ENCODE data around the gene CCDC138.

CCDC138 gene

DNA sequence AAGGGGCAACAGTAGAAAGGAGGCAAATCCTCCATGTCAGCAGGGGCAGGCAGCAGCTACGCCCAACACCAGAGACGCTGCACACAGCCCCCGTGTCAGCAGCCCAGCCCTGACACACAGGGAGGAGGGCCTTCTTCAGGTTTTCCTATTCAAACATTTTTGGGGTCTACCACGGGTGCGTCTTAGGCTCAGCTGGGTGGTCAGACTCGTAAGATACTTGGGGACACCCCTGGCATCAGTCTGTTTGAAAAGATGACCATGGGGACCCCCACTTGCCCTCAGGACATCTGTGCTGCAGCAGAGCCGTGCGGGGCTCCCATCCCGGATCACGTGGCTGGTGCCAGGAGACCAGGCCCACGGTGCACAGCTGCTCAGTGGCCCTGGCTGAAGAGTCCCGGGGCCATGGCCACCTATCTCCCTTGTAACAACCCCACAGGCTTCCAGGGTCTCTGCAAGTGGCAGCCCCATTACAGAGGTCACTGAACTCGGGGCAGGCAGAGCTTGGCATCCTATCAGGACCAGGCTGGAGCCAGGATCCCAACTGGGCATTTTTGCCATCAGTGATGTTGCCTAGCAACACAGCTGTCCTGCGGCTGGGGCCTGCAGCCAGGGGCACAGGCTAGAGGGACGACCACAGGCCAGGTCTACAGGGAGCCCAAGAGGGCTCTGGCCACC lies 120.0 kb downstream of the CCDC138 start:
- Histone ChIP-seq H3K4me2 (ENCODE audit: low read length) (no peak overlapping the region), H3K4me3 (ENCODE audit: low read depth, low read length) (no peak overlapping the region), H3K9ac (no peak overlapping the region), H3K27ac (no peak overlapping the region), H2AFZ (no peak overlapping the region), H3K27me3 (ENCODE audit: control insufficient read depth, insufficient read depth, low read length) (no peaks in the 10 kb centered on the region), H3K36me3 (ENCODE audit: control insufficient read depth, insufficient read depth, low read length) (no peaks in the 10 kb centered on the region), H3K79me2 (no peaks in the 10 kb centered on the region), H3K4me1 (no peaks in the 10 kb centered on the region), H3K9me3 (ENCODE audit: control insufficient read depth, low read length) (no peaks in the 10 kb centered on the region)
- TF ChIP-seq, protein P1, sequence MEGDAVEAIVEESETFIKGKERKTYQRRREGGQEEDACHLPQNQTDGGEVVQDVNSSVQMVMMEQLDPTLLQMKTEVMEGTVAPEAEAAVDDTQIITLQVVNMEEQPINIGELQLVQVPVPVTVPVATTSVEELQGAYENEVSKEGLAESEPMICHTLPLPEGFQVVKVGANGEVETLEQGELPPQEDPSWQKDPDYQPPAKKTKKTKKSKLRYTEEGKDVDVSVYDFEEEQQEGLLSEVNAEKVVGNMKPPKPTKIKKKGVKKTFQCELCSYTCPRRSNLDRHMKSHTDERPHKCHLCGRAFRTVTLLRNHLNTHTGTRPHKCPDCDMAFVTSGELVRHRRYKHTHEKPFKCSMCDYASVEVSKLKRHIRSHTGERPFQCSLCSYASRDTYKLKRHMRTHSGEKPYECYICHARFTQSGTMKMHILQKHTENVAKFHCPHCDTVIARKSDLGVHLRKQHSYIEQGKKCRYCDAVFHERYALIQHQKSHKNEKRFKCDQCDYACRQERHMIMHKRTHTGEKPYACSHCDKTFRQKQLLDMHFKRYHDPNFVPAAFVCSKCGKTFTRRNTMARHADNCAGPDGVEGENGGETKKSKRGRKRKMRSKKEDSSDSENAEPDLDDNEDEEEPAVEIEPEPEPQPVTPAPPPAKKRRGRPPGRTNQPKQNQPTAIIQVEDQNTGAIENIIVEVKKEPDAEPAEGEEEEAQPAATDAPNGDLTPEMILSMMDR (IDR thresholded peaks at IDR 0.05), result no peak

DNA sequence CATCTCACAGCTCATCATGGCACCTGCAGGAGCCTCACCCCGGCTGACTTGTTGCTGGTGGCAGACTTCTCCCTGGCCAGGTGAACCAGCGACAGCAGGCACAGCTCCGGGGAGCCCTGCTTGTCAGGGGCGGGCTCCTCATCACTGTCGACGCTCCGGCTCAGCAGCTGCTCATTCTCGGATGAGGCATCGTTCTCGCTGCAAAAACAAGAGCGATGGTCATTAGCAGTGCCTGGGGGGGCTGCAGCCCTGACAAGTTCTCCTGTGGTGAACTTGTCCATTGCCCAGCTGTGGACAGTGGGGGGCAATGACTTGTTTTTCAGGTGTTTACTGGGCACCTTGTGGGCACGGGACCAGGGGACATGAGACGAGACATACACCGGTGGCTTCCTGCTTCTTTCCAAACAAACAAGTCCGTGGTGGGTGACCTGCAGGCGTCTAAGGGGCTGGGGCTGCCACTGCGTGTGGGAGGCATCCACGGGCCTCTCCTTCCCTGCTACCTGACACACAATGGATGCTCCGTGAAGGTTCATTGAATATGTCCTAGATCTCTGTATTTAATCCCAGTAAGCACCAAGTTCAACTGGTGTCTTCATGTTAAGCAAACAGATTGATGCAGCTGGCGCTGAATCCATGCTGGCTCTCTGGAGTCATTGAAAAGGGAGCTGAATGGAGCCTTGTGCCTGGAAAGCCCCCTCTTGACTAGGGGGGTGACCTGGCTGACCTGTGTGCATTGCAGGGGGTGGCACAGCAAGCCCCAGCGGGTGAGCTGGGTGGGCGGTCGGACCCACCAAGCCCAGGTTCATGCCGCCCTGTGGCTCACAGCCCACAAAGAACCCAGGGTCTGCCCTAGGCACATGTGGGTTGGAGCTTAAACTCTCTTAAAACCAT lies 121.5 kb downstream of the CCDC138 start:
- H3K79me2 ChIP-seq, result no peaks in the 10 kb centered on the region
- no peak overlapping the region for H2AFZ ChIP-seq
- H3K27me3 ChIP-seq (ENCODE audit: control insufficient read depth, insufficient read depth, low read length), result no peaks in the 10 kb centered on the region
- H3K9me3 ChIP-seq (ENCODE audit: control insufficient read depth, low read length), result no peaks in the 10 kb centered on the region
- H3K4me1 ChIP-seq, result no peaks in the 10 kb centered on the region
- H3K9ac ChIP-seq, result no peak overlapping the region
- H3K4me3 ChIP-seq (ENCODE audit: low read depth, low read length), result no peak overlapping the region
- H3K4me2 ChIP-seq (ENCODE audit: low read length), result no peak overlapping the region
- no peak overlapping the region for H3K27ac ChIP-seq
- TF ChIP-seq, protein P1 (IDR thresholded peaks at IDR 0.05), result no peak
- H3K36me3 ChIP-seq (ENCODE audit: control insufficient read depth, insufficient read depth, low read length), result no peaks in the 10 kb centered on the region

DNA sequence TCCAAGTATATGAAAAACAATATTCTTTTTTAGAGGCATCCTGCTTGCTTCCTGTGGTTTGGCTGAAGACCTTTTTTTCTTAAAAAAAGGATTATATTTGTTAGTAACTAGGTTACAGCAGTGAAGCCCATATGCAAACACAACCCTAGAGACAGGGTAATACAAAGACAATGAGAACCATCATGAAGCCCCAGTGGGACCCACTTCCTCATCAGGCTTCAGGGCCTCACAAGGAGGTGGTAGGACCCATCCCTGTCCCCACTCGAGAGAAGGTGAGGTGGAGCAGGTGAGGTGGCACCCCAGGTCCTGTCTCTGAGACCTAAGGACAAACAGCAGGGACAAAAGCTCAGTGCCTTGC lies 122.1 kb downstream of the CCDC138 start:
- H3K36me3 ChIP-seq (ENCODE audit: control insufficient read depth, insufficient read depth, low read length), result no peaks in the 10 kb centered on the region
- H3K9me3 ChIP-seq (ENCODE audit: control insufficient read depth, low read length), result no peaks in the 10 kb centered on the region
- TF ChIP-seq, protein P1 (IDR thresholded peaks at IDR 0.05), result no peak
- no peak overlapping the region for H3K9ac ChIP-seq
- H3K27me3 ChIP-seq (ENCODE audit: control insufficient read depth, insufficient read depth, low read length), result no peaks in the 10 kb centered on the region
- no peak overlapping the region for H3K27ac ChIP-seq
- H3K79me2 ChIP-seq, result no peaks in the 10 kb centered on the region
- no peaks in the 10 kb centered on the region for H3K4me1 ChIP-seq
- no peak overlapping the region for H2AFZ ChIP-seq
- no peak overlapping the region for H3K4me3 ChIP-seq (ENCODE audit: low read depth, low read length)
- H3K4me2 ChIP-seq (ENCODE audit: low read length), result no peak overlapping the region

DNA sequence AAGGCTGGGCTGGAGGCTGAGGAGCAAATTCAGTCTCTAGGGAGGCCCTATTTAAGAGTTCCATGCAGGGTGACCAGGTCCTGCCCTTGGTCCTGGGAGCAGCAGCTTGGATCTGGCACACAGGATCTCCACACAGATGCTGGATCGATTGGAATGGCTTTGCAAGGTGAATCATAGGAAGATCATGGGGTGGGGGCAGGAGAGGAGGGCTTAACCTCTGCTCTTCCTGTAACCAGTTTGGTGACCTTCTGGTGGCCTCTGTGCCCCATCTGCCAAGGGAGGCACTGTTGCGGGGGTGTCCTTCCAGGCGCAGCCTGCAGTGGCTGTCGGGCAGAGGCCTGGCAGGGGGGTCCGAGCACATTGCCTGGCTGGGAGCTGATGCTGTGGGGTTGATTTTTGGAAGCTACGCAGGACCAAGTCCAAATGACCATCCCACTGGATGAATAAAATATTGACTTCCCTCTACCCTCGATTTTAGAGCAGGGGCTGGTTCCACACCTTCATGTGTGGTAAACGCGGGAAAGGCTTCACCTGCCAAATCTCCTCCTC lies 122.8 kb downstream of the CCDC138 start:
- Histone ChIP-seq H3K27ac (no peak overlapping the region), H3K36me3 (ENCODE audit: control insufficient read depth, insufficient read depth, low read length) (no peaks in the 10 kb centered on the region), H3K27me3 (ENCODE audit: control insufficient read depth, insufficient read depth, low read length) (no peaks in the 10 kb centered on the region), H2AFZ (no peak overlapping the region), H3K4me3 (ENCODE audit: low read depth, low read length) (no peak overlapping the region), H3K4me2 (ENCODE audit: low read length) (no peak overlapping the region), H3K9me3 (ENCODE audit: control insufficient read depth, low read length) (no peaks in the 10 kb centered on the region), H3K79me2 (no peaks in the 10 kb centered on the region), H3K4me1 (no peaks in the 10 kb centered on the region), H3K9ac (no peak overlapping the region)
- TF ChIP-seq, protein P1 (IDR thresholded peaks at IDR 0.05), result no peak

Measured in parathyroid adenoma (tissue), 2 donors.